SW 1271 (cell line): ENCODE measurements around the gene LLGL2.
"Not testable (repeated sequence)": the region's sequence is repeated elsewhere in the genome, so short reads cannot be mapped to it uniquely, and the experiment has no call there.

Experiments
- DNase-seq, 2 experiments: peaks; one replicate each; lab custom pipeline; 2025; lab: John Stamatoyannopoulos, UW

The LLGL2 gene

GRCh38 chr17:75591722-75592302, 66.3 kb downstream of the LLGL2 start:
- no peak for DNase-seq

GRCh38 chr17:75592348-75593020, 67.0 kb downstream of the LLGL2 start:
- no peak for DNase-seq

GRCh38 chr17:75593430-75593829, 67.9 kb downstream of the LLGL2 start:
- not testable (repeated sequence) for DNase-seq

- DNase-seq: no peak
These were observed 69.2 kb downstream of the LLGL2 start for GRCh38 chr17:75594499-75595283.

GRCh38 chr17:75595284-75595919, 69.9 kb downstream of the LLGL2 start:
- DNase-seq: no peak

- no peak for DNase-seq
These were observed 70.4 kb downstream of the LLGL2 start for GRCh38 chr17:75595920-75596313.

- no peak for DNase-seq
These were observed 71.0 kb downstream of the LLGL2 start for GRCh38 chr17:75596320-75597087.

- peak in 1 of 2 experiments; percentile 51 for DNase-seq
These were observed 75.8 kb downstream of the LLGL2 start for GRCh38 chr17:75601057-75601987.

GRCh38 chr17:75602644-75603043, 77.1 kb downstream of the LLGL2 start:
- DNase-seq: no peak

GRCh38 chr17:75603123-75603522, 77.6 kb downstream of the LLGL2 start:
- no peak for DNase-seq

- DNase-seq: no peak
These were observed 78.7 kb downstream of the LLGL2 start for GRCh38 chr17:75604034-75604695.

GRCh38 chr17:75605790-75606189, 80.3 kb downstream of the LLGL2 start:
- no peak for DNase-seq

GRCh38 chr17:75607086-75607485, 81.6 kb downstream of the LLGL2 start:
- DNase-seq: no peak

- DNase-seq: no peak
These were observed 84.8 kb downstream of the LLGL2 start for GRCh38 chr17:75610103-75610984.

GRCh38 chr17:75611851-75612429, 86.4 kb downstream of the LLGL2 start:
- DNase-seq: no peak

GRCh38 chr17:75612906-75613626, 87.6 kb downstream of the LLGL2 start:
- no peak for DNase-seq

- no peak for DNase-seq
These were observed 88.5 kb downstream of the LLGL2 start for GRCh38 chr17:75614006-75614405.
